Measurements from ENCODE around the gene WNT5B. TPM values are rescaled to one million over a fixed set of nuclear protein-coding genes. Genes with fewer than 3 reads are reported as not detected.
A peak's percentile ranks its signal among the peaks of the same experiment; 100 is the strongest.

The WNT5B gene
- total and polyA plus RNA-seq, 2 of the 8 experiments (the other 6 are each of a cell fraction or from before 2014, with no cell fraction given), result 0.91 to 1.2 TPM

DNA sequence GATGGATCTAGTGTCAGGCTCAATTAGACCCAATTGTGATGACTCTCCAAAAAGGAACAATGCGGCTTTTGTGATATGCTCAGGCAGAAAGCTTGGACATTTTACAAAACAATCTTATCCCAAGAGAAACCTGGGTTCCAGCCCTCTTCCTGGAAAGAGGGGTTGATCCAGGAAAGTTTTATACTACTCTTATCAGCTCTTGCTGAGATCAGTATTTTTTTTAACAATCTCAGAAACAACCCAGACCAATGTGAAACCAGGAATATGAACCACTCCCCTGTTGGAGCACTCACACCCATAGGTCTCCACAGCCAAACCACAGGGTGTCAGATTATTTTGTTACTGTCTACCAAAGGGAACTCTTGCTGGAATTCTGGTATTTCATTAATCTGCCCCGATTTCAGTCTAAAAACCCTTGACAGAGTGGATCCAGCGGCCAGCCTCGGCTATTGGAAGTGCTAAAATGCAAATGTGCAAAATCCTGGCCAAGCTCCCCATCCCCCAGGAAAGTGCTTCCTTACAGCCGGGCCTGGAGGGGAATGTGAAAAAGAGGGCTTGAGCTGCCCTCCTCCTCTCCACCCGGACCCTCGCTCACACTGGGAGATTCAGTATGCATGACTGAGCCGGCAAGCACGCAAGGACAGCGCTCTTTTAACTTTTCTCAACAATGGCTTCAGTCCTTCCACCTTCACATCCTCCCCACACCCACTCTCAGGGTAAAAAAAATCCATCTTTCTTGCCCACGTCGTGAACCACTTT lies 38.6 kb upstream of the WNT5B start:
- Histone ChIP-seq H3K27ac (ENCODE audit: low read depth, low read length) (no peak overlapping the region), H2BK120ac (replicated peaks; ENCODE audit: low read depth, low read length) (no peak overlapping the region), H3K18ac (ENCODE audit: extremely low read depth, low read length) (no peak overlapping the region), H3K79me1 (ENCODE audit: low read depth, low read length) (no peaks in the 10 kb centered on the region), H2BK15ac (ENCODE audit: low read length) (no peak overlapping the region), H2AFZ (ENCODE audit: low read length) (no peak overlapping the region), H3K4me2 (ENCODE audit: insufficient read depth in 1 of 2, low read depth in 2 of 2, low read length in 2 of 2) (peak overlapping the region; percentile 78 to 79), H3K4me3 (ENCODE audit: extremely low read depth in 1 of 4, insufficient read depth in 2 of 4, low read depth in 3 of 4, low read length in 4 of 4) (peak overlapping the region; percentile 16 to 58 (median 31); a peak in 7 of 8 replicates), H3K36me3 (ENCODE audit: control insufficient read depth in 2 of 4, insufficient read depth in 4 of 4, low read length in 3 of 4) (no peaks in the 10 kb centered on the region), H4K5ac (ENCODE audit: insufficient read length, low read depth, low read length) (no peak overlapping the region), H4K20me1 (replicated peaks in 1 of 2; ENCODE audit: control insufficient read depth in 1 of 2, insufficient read depth in 2 of 2, low read length in 2 of 2) (peaks cover 24 to 29% of the 10 kb centered on the region in 2 experiments), H3K9ac (replicated peaks in 1 of 4; ENCODE audit: extremely low read depth in 1 of 4, low read depth in 3 of 4, low read length in 3 of 4) (no peak overlapping the region; a peak in 1 of 7 replicates), H2BK12ac (ENCODE audit: low read depth, low read length) (peak overlapping the region; percentile 14; the same call in 1 of the 2 replicates), H3K23me2 (ENCODE audit: low read depth, low read length) (peaks cover 18% of the 10 kb centered on the region; the same call in 1 of the 2 replicates), H4K91ac (replicated peaks; ENCODE audit: insufficient read length, low read length) (no peak overlapping the region), H2AK5ac (ENCODE audit: low read depth, low read length) (no peak overlapping the region), H3K9me3 (ENCODE audit: insufficient read depth in 2 of 2, low read depth in 1 of 2, low read length in 1 of 2) (no peaks in the 10 kb centered on the region), H3K4me1 (replicated peaks in 1 of 4; ENCODE audit: control insufficient read depth in 3 of 4, insufficient read depth in 4 of 4, low read length in 3 of 4) (peaks cover 16 to 43% (median 24%) of the 10 kb centered on the region in 4 experiments), H3K23ac (ENCODE audit: insufficient read length) (no peak overlapping the region), H2BK5ac (ENCODE audit: low read depth, low read length) (no peak overlapping the region), H2BK20ac (ENCODE audit: low read length) (no peak overlapping the region), H3K56ac (replicated peaks; ENCODE audit: insufficient read length, low read depth, low read length) (no peak overlapping the region), H3K4ac (replicated peaks; ENCODE audit: insufficient read length, low read depth, low read length) (no peak overlapping the region), H3K79me2 (ENCODE audit: control insufficient read depth in 1 of 2, insufficient read depth in 2 of 2, low read length in 2 of 2) (peaks cover 0 to 5% of the 10 kb centered on the region in 2 experiments; a peak in 1 of 4 replicates), H4K8ac (ENCODE audit: extremely low read depth, insufficient read depth, low read length) (no peak overlapping the region), H3K14ac (ENCODE audit: insufficient read length) (no peak overlapping the region), H3K27me3 (replicated peaks in 1 of 4; ENCODE audit: control insufficient read depth in 3 of 4, extremely low read depth in 1 of 4, insufficient read depth in 3 of 4, low read length in 3 of 4) (peaks cover 18 to 77% (median 63%) of the 10 kb centered on the region in 4 experiments)
- 4% methylated on average over 12 of the region's 12 CpGs; no CpG with 5 or more reads in 1 of the 2 experiments for WGBS, 2 experiments (ENCODE audit: extremely low coverage in 1 of 2, insufficient coverage in 1 of 2, insufficient read length in 1 of 2, insufficient replicate concordance in 2 of 2, low coverage in 1 of 2, low lambda C conversion rate in 2 of 2, missing lambda C conversion rate in 1 of 2)
- ChIA-PET POLR2A (ENCODE audit: partially characterized antibody) (interaction anchor here (1.4 kb wide), 1 partner anchor 39 kb away, joined by 5 read pairs; the partner anchor contains the start of gene WNT5B), CTCF (ENCODE audit: partially characterized antibody) (interaction anchor here (1.0 to 1.5 kb wide), 4 partner anchors 15 to 472 kb away, joined by 3 to 4 read pairs (median 4); no protein-coding TSS in a partner anchor)
- DNase-seq (ENCODE audit: low read depth in 1 of 2, low spot score in 2 of 2), result peak in 1 of 2 experiments; percentile 67
- FAIRE-seq, result peak; percentile 28
- TF ChIP-seq SP1 (IDR thresholded peaks at IDR 0.05; ENCODE audit: low read depth, low read length), result peak; percentile 61; the same call in 1 of the 2 replicates
- TF ChIP-seq KDM5A (IDR thresholded peaks at IDR 0.05; ENCODE audit: low read length), result no peak
- TF ChIP-seq RBBP5 (IDR thresholded peaks at IDR 0.05; ENCODE audit: borderline replicate concordance, low read depth, low read length), result no peak
- TF ChIP-seq BACH1 (IDR thresholded peaks at IDR 0.05; ENCODE audit: low read length), result no peak
- TF ChIP-seq SP4 (IDR thresholded peaks at IDR 0.05; ENCODE audit: low read length), result no peak
- TF ChIP-seq RNF2 (IDR thresholded peaks at IDR 0.05; ENCODE audit: borderline replicate concordance, low read depth, low read length, missing control alignments, poor library complexity, severe bottlenecking), result peak; percentile 72
- 0 out of 4 replicates have a peak, but pooled peaks of 1 of the 2 experiments have one; percentile 15 for TF ChIP-seq HDAC2 (IDR thresholded peaks at IDR 0.05; ENCODE audit: borderline replicate concordance in 1 of 2, low read depth in 2 of 2, low read length in 2 of 2)
- no peak for TF ChIP-seq EP300 (IDR thresholded peaks at IDR 0.05; ENCODE audit: borderline replicate concordance in 1 of 2, low read depth in 2 of 2, low read length in 2 of 2)
- peak; percentile 46; the same call in 1 of the 2 replicates for TF ChIP-seq TEAD4 (IDR thresholded peaks at IDR 0.05; ENCODE audit: low read depth, low read length)
- TF ChIP-seq, protein P1, sequence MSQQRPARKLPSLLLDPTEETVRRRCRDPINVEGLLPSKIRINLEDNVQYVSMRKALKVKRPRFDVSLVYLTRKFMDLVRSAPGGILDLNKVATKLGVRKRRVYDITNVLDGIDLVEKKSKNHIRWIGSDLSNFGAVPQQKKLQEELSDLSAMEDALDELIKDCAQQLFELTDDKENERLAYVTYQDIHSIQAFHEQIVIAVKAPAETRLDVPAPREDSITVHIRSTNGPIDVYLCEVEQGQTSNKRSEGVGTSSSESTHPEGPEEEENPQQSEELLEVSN (IDR thresholded peaks at IDR 0.05), result no peak

Measured in H1 (cell line).